Activated CD8-positive, alpha-beta memory T cell treated with anti-CD3 and anti-CD28 coated beads, Interleukin-2, amount 10 ng/mL, durations not matched to agents 7 days and 5 days (primary cell): ENCODE measurements around the gene TSHR. TPM values are rescaled to one million over a fixed set of nuclear protein-coding genes. Genes with fewer than 3 reads are reported as not detected.

Source experiments
- ATAC-seq: fragments of 150-1000 bp; cut with Tn5 transposase; one replicate; pipeline ENCODE4 v1.10.0; 2021; ENCODE audit warnings: moderate library complexity
- CTCF ChIA-PET: fragments of 350-600 bp; sonication (Branson Sonifier 250); formaldehyde crosslinking; loops from one replicate; lab custom pipeline; 2021; ENCODE audit warnings: antibody characterized with exemption; lab: Charles Lee
- DNase-seq: peaks from one replicate; pipeline ENCODE4 v3.0.0-alpha.2; 2020
- H3K27ac Mint-ChIP-seq: one replicate; pipeline ENCODE4 v1.8.0; 2021; ENCODE audit warnings: mild to moderate bottlenecking, mixed read lengths
- H3K27me3 Mint-ChIP-seq: one replicate; pipeline ENCODE4 v1.8.0; 2021; ENCODE audit warnings: mixed read lengths
- H3K36me3 Mint-ChIP-seq: one replicate; pipeline ENCODE4 v1.8.0; 2021; ENCODE audit warnings: mild to moderate bottlenecking, mixed read lengths
- H3K4me1 Mint-ChIP-seq: one replicate; pipeline ENCODE4 v1.8.0; 2021; ENCODE audit warnings: mixed read lengths
- H3K4me3 Mint-ChIP-seq: one replicate; pipeline ENCODE4 v1.8.0; 2021; ENCODE audit warnings: mild to moderate bottlenecking, moderate library complexity, mixed read lengths
- H3K9me3 Mint-ChIP-seq: one replicate; pipeline ENCODE4 v1.8.0; 2022; ENCODE audit warnings: low read depth, mixed read lengths
- total RNA-seq, 2 experiments: library from RNA; stranded (reverse); gene quantifications; one replicate each; pipeline ENCODE4 v1.2.3, GENCODE V29; 2021

TSHR gene
- total RNA-seq, 2 experiments from 2014 or later: 0.73 TPM; not detected in 1

DNA sequence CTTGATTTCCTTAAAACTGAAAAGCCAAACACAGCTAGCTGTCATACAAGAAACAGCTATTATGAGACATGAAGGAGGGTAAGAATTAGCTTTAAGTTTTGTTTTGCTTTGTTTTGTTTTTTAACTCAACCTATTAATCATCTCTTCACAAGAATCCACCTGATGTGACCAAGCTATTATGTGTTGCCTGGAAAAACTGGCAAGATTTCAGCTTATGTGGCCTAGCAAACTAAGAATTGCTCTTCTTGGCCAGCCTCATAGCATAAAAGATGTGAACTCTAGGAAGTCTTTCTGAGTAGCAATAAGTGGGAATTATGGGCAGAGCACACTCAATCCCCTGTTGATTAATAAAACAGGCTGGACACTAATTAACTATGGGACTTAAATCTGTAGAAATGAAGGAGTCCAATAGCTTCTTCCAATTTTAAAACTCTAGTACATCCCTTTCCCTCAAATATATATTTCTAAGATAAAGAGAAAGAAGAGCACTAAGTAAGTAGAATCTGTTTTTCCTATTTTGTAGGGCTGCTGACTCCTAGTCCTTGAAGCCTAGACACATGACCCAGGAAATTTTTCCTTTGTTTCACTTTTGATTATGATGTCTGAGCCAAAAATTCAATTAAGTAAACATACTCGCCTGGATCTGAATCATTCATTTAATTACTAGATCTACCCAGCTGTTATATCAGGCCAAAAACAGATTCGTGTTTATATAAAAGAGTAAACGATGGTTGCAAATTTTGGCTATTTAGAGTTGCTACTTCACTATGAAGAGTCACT is 189.6 kb downstream of the TSHR start:
- Mint-ChIP-seq H3K27me3 (no peaks in the 10 kb centered on the region), H3K27ac (no peak overlapping the region), H3K36me3 (no peaks in the 10 kb centered on the region), H3K4me1 (peaks cover 11% of the 10 kb centered on the region), H3K9me3 (no peaks in the 10 kb centered on the region), H3K4me3 (no peak overlapping the region)
- DNase-seq (no peak), ATAC-seq (no peak)
- CTCF ChIA-PET: interaction anchor here (2.6 kb wide), 1 partner anchor 25 kb away, joined by 9 read pairs; no protein-coding TSS in a partner anchor

DNA sequence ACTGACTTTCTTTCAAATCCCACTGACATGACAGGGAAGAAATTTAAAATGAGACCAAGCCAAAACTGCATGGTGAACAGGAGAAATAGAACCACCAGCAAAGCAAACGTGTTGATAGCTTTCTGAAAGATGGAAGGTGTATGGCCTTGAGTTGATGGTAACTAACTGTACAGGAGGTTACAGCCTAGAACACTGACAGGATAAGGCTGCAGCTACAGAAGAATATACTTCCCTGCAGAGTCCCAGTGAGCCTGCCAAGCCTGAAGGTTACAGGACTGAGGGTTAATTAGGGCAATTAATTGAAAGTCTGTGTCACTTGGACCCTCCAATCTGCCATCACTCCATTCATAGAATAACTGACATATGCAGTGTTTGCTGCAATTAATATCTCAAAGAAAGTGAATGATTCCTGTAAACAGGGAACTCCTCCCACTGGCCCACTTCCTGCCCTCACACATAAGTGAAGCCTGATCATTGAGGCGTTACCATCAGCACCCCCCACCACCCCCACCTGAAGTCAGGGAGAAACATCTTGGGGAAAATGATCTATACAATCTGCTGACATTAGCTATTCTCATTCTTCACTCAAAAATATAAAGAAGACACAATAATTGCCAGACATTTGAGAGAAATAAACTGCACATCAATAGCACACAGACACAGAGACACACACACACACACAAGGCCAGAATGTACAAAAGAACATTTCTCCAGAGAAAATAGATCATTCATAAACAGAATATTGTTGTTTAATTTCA is 191.9 kb downstream of the TSHR start:
- DNase-seq (no peak), ATAC-seq (peak; percentile 12)
- Mint-ChIP-seq H3K27ac (no peak overlapping the region), H3K9me3 (no peaks in the 10 kb centered on the region), H3K4me3 (no peak overlapping the region), H3K36me3 (no peaks in the 10 kb centered on the region), H3K27me3 (no peaks in the 10 kb centered on the region), H3K4me1 (peaks cover 11% of the 10 kb centered on the region)
- CTCF ChIA-PET: interaction anchor here (1.3 kb wide), 1 partner anchor 17 kb away, joined by 3 read pairs; no protein-coding TSS in a partner anchor

DNA sequence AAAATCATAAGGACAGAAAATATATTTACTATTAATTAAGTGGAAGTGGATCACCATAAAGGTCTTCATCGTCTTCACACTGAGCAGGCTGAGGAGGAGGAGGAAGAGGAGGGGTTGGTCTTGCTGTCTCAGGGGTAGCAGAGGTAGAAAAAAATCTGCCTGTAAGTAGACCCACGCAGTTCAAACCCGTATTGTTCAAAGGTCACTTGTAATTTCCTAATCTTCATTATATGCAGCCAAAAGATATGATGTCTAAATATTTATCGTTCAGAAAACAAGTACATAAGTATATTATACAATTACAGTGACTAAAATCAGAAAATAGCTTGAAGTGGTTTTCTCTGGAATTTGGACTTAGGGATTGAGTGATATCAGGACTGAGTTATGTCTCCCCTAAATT is 193.2 kb downstream of the TSHR start:
- peaks cover 17% of the 10 kb centered on the region for H3K4me1 Mint-ChIP-seq
- no peak overlapping the region for H3K27ac Mint-ChIP-seq
- H3K27me3 Mint-ChIP-seq: no peaks in the 10 kb centered on the region
- H3K9me3 Mint-ChIP-seq: no peaks in the 10 kb centered on the region
- ATAC-seq: no peak
- H3K4me3 Mint-ChIP-seq: no peak overlapping the region
- CTCF ChIA-PET: no interaction called here
- no peaks in the 10 kb centered on the region for H3K36me3 Mint-ChIP-seq
- no peak for DNase-seq

DNA sequence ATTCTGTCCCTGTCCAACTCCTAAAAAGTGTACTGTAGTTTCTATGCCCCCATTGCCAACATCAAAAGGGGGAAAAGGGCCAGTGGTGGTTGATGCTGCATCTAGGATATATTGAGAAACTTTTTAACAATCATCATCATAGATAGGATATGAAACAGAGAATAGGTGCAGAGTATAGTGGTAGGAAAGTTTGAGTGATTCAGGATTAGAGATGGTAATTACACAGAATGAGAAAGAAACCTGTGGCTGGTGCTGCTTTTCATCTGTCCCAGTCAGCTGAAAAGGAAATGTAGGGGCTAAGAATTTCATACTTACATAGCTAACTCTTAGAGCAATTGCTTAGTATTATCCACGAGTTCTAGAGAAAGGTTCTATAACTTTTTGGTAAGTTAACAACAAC is 197.8 kb downstream of the TSHR start:
- Mint-ChIP-seq H3K4me1 (peaks cover 6% of the 10 kb centered on the region), H3K27ac (no peak overlapping the region), H3K27me3 (no peaks in the 10 kb centered on the region), H3K9me3 (no peaks in the 10 kb centered on the region), H3K36me3 (no peaks in the 10 kb centered on the region), H3K4me3 (no peak overlapping the region)
- CTCF ChIA-PET: interaction anchor here (0.6 to 1.4 kb wide), 2 partner anchors 17 to 262 kb away, joined by 3 to 4 read pairs; no protein-coding TSS in a partner anchor
- ATAC-seq (peak; percentile 16), DNase-seq (no peak)

DNA sequence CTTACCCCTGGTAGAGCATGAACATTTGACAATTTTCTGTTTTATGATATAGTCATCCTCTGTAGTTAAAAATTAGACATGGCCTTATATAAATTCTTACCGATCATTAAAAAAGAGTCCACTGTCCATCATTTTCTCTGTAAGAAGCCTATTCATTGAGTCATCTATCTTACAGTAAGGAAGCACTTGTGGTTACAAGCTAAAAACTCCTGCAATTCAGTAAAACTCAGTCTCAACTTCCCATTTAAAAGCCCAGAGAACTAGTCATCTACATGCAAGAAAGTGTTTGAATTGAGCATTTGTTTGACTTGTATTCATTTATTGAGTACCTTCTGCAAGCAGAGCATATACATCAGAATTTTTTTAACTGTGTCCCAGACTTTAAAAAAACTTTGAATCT is 202.0 kb downstream of the TSHR start:
- no peaks in the 10 kb centered on the region for H3K36me3 Mint-ChIP-seq
- no peak overlapping the region for H3K27ac Mint-ChIP-seq
- ATAC-seq (no peak), DNase-seq (no peak)
- H3K27me3 Mint-ChIP-seq: no peaks in the 10 kb centered on the region
- peaks cover 6% of the 10 kb centered on the region for H3K4me1 Mint-ChIP-seq
- H3K9me3 Mint-ChIP-seq: peaks cover 3% of the 10 kb centered on the region
- CTCF ChIA-PET: interaction anchor here (1.1 kb wide), 1 partner anchor 15 kb away, joined by 3 read pairs; no protein-coding TSS in a partner anchor
- H3K4me3 Mint-ChIP-seq: no peak overlapping the region

DNA sequence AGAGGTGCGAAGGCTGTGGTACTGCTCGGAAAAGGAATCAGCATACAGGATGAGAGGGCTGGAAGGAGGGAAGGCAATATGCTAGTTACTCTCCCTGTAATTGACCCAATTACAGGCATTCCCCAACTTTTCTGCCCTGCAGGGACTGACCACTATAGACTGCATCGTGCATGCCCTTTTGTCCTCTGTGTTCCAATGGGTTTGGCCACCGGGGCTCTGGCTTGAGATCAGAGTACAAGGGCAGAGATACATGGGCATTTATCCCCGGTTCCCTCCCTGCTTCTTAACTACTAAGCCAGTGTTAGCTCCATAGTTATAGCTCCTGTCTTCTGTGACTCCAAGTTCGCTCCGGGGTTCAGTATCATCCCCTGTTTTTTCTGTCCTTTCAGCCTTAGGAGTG is 205.7 kb downstream of the TSHR start:
- ATAC-seq (no peak), DNase-seq (no peak)
- no peaks in the 10 kb centered on the region for H3K36me3 Mint-ChIP-seq
- H3K9me3 Mint-ChIP-seq: peaks cover 3% of the 10 kb centered on the region
- H3K27ac Mint-ChIP-seq: no peak overlapping the region
- CTCF ChIA-PET: interaction anchor here (1.2 to 3.2 kb wide), 2 partner anchors 10 to 165 kb away, joined by 4 to 10 read pairs; no protein-coding TSS in a partner anchor
- no peak overlapping the region for H3K4me3 Mint-ChIP-seq
- H3K4me1 Mint-ChIP-seq: peaks cover 8% of the 10 kb centered on the region
- no peaks in the 10 kb centered on the region for H3K27me3 Mint-ChIP-seq

DNA sequence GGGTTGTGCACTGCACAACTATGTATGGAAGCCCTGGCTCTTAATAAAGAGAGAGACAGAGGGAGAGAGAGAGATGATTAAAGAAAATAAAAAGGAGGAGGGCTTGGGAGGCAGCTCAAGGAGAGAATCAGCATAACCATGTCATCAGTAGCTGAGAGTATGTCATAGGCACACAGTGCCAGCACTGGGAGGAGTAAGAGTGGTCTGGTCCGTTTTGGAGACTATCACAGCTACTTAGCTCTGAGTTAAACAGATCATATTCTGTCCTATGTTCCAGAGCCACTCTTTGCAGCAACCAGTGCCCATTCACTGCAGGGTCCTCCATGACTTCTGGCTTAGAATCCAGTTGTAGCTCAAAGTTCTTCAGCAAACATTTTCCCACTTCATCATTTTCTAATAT is 206.3 kb downstream of the TSHR start:
- Mint-ChIP-seq H3K27ac (no peak overlapping the region), H3K36me3 (no peaks in the 10 kb centered on the region), H3K9me3 (peaks cover 3% of the 10 kb centered on the region), H3K4me3 (no peak overlapping the region), H3K27me3 (no peaks in the 10 kb centered on the region), H3K4me1 (peaks cover 8% of the 10 kb centered on the region)
- DNase-seq (no peak), ATAC-seq (no peak)
- CTCF ChIA-PET: interaction anchor here (0.9 to 3.2 kb wide), 2 partner anchors 9 to 166 kb away, joined by 3 to 10 read pairs; no protein-coding TSS in a partner anchor

DNA sequence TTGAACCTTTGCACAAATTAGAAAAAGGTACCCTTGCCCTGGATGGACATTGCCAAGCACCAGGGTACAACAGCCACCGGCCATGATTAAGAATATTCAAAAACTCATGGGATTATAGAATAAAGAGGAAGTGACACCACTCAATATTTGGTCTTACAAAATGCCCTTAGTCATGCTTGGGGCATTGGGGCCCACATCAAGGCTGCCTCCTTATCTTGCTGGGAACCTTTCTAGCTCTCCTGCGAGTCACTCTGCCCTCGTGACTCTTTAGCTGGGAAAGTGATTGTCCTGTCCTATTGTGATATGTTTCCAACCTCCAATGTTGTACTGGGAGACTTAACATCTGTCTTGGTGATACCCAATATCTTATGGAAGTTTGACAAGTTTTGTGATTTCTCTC is 207.5 kb downstream of the TSHR start:
- CTCF ChIA-PET: interaction anchor here (1.1 to 3.2 kb wide), 3 partner anchors 8 to 166 kb away, joined by 3 to 10 read pairs (median 10); no protein-coding TSS in a partner anchor

DNA sequence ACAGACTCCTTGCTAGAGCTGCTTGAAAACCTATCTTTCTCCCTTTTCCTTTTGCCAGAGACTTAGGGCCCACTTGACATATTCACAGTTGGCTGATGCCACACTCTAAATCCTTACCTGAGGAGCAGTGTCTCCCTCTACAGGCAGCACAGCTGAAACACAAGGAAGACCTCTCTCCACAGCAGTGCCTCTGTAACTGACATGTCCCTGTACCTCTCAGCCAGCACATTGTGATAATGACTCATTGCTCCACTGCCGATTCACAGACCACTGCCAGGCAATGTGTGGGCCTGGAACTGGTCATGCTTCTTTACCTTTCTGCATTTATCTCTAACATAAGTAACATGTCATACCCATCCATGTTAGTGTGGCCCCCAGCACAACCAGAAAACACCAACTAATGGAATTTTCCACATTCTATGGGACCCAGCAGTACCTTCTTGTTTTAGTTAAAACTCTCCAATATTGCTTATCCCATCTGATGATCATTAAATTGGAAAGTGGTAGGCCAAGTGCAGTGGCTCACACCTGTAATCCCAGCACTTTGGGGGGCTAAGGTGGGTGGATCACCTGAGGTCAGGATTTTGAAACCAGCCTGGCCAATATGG is 208.8 kb downstream of the TSHR start:
- peak; percentile 79 for DNase-seq
- peaks cover 18% of the 10 kb centered on the region for H3K4me1 Mint-ChIP-seq
- H3K27ac Mint-ChIP-seq: no peak overlapping the region
- no peaks in the 10 kb centered on the region for H3K36me3 Mint-ChIP-seq
- peak; percentile 96 for ATAC-seq
- H3K4me3 Mint-ChIP-seq: no peak overlapping the region
- peaks cover 3% of the 10 kb centered on the region for H3K9me3 Mint-ChIP-seq
- CTCF ChIA-PET: interaction anchor here (0.9 to 2.6 kb wide), 6 partner anchors 12 to 176 kb away, joined by 3 to 14 read pairs (median 3); no protein-coding TSS in a partner anchor
- H3K27me3 Mint-ChIP-seq: no peaks in the 10 kb centered on the region

More for the DNA sequence above, 207.5 kb downstream of the TSHR start:
- Mint-ChIP-seq H3K4me3 (no peak overlapping the region), H3K4me1 (peaks cover 8% of the 10 kb centered on the region), H3K9me3 (peaks cover 3% of the 10 kb centered on the region), H3K27ac (no peak overlapping the region), H3K36me3 (no peaks in the 10 kb centered on the region), H3K27me3 (no peaks in the 10 kb centered on the region)
- ATAC-seq (no peak), DNase-seq (no peak)

DNA sequence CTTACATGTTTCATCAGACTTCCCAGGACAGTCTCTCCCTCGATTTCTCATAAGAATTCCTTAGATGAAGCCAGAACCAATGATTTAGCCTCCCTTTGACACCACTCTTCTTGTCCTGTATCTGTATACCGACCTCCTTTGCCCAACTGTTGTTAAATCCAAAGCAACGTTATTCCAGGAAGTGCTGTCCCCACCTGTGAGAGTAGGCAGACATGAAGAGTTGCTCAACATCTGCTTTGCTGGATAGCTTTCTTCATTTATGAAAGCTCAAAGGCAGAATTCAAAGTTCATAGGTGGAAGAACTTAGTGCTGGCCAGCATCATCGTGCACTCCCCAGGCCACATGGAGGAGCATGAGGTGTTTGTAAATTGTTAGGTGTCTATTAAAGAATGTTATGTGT is 209.8 kb downstream of the TSHR start:
- Mint-ChIP-seq H3K4me3 (no peak overlapping the region), H3K9me3 (no peaks in the 10 kb centered on the region), H3K27ac (no peak overlapping the region), H3K36me3 (no peaks in the 10 kb centered on the region), H3K27me3 (no peaks in the 10 kb centered on the region), H3K4me1 (peaks cover 24% of the 10 kb centered on the region)
- ATAC-seq (no peak), DNase-seq (no peak)
- CTCF ChIA-PET: interaction anchor here (1.0 to 2.6 kb wide), 2 partner anchors 33 to 177 kb away, joined by 3 to 14 read pairs; no protein-coding TSS in a partner anchor

DNA sequence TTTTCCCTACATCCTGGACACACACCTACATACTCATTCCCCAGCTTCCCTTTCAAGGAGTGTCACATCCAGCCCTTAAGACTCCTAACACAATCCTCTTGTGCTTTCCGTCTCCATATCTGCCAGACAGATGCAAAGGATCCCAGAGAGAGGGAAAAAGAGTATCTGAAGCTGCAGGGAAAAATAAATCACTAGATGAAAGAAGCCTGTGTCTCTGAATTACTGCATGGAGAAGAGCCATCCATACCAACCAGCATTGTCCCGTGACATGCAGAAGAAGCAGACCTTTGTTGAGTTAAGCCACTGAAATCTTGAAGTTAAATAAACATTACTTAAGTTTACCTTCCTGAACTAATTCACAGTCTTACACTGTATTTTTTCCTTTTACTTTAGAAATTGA is 210.7 kb downstream of the TSHR start:
- no peak for DNase-seq
- CTCF ChIA-PET: no interaction called here
- ATAC-seq: no peak
- Mint-ChIP-seq H3K27me3 (no peaks in the 10 kb centered on the region), H3K9me3 (no peaks in the 10 kb centered on the region), H3K36me3 (no peaks in the 10 kb centered on the region), H3K27ac (no peak overlapping the region), H3K4me1 (peaks cover 30% of the 10 kb centered on the region), H3K4me3 (no peak overlapping the region)

DNA sequence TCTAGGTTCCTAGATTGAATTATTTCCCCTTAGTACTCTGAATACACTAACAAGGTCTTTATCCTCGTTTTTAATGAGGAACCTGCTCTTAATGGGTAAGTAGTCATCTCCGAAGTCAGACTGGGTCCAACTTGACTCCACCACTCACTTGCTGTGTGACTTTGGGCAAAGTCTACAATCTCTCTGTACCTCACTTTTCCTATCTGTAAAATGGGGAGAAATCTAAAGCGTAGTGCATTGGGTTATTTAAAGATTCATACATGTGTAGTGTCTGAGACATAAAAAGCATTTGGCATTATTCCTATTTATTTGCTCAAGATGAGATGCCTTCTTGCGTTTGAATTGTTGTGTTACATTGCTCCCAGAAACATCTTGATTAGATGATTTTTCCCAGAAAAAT is 213.8 kb downstream of the TSHR start:
- Mint-ChIP-seq H3K27ac (no peak overlapping the region), H3K9me3 (no peaks in the 10 kb centered on the region), H3K4me1 (peaks cover 41% of the 10 kb centered on the region), H3K27me3 (no peaks in the 10 kb centered on the region), H3K36me3 (no peaks in the 10 kb centered on the region), H3K4me3 (peak overlapping the region; percentile 90)
- CTCF ChIA-PET: interaction anchor here (1.1 to 2.9 kb wide), 11 partner anchors 10 to 295 kb away, joined by 3 to 15 read pairs (median 8); partner anchors contain the start of genes GTF2A1 and TSHR
- no peak for ATAC-seq
- DNase-seq: no peak

DNA sequence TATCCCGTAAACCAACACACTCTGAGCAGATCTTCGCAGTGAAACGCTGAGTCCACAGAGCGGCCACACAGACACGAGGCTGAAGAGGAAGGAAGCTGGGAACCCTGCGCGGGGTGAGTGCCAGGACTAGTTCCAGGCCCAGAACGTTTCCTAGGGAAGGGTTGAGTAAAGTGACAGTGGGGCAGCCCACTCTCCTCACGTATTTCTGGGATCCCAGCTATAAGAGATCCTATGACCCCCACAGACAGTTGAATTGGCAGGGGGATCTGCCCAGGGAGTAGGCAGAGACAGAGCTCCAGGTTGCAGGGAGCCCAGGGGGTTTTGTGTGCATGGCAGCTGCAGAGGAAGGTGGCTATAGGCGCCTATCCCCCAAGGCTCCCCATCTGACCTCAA is 214.3 kb downstream of the TSHR start:
- H3K4me1 Mint-ChIP-seq: peaks cover 39% of the 10 kb centered on the region
- no peaks in the 10 kb centered on the region for H3K9me3 Mint-ChIP-seq
- H3K4me3 Mint-ChIP-seq: peak overlapping the region; percentile 90
- DNase-seq: no peak
- peak; percentile 16 for ATAC-seq
- H3K27me3 Mint-ChIP-seq: no peaks in the 10 kb centered on the region
- CTCF ChIA-PET: interaction anchor here (0.5 to 2.9 kb wide), 24 partner anchors 9 to 1135 kb away, joined by 3 to 20 read pairs (median 6); partner anchors contain the start of genes CEP128, GTF2A1 and TSHR
- H3K27ac Mint-ChIP-seq: peak overlapping the region; percentile 95
- peaks cover 2% of the 10 kb centered on the region for H3K36me3 Mint-ChIP-seq
